SK-MEL-5 (cell line): Measurements from ENCODE around the gene USP5. TPM values are rescaled to one million over a fixed set of nuclear protein-coding genes. Genes with fewer than 3 reads are reported as not detected.
"Not testable (repeated sequence)": the region's sequence is repeated elsewhere in the genome, so short reads cannot be mapped to it uniquely, and the experiment has no call there.

Experiments used
- DNase-seq: peaks from one replicate; pipeline ENCODE4 v3.0.0-alpha.2; 2016; ENCODE audit warnings: low read depth, low spot score
- in situ Hi-C: cut with HindIII; loops from 2 replicates; pipeline ENCODE4 v1.10.0; 2016; ENCODE audit warnings: low sequenced_read_pairs, high pct_unique_total_duplicates, low pct_unique_long_range_greater_than_20kb
- total RNA-seq: library from RNA; depleted of rRNA; stranded (reverse); fragments of >200 nt; shearing (Covaris generic); gene quantifications from 2 replicates; pipeline ENCODE4 v1.2.3, GENCODE V29; 2014

The USP5 gene
- total RNA-seq, 1 experiment from 2014 or later = 92.6 TPM

GRCh38 chr12:6890789-6891645 is 39.1 kb downstream of the USP5 start:
- in situ Hi-C loops = no loop called here

GRCh38 chr12:6891646-6892001 is 39.7 kb downstream of the USP5 start:
- in situ Hi-C loops = no loop called here
- no peak for DNase-seq

More at GRCh38 chr12:6890789-6891645, 39.1 kb downstream of the USP5 start:
- DNase-seq = peak; percentile 95

- DNase-seq, in situ Hi-C loops: not testable (repeated sequence)
Measured at GRCh38 chr12:6892683-6893082, 40.7 kb downstream of the USP5 start.

GRCh38 chr12:6894321-6894720 is 42.4 kb downstream of the USP5 start:
- in situ Hi-C loops = no loop called here
- no peak for DNase-seq

- DNase-seq = no peak
- in situ Hi-C loops = no loop called here
Measured at GRCh38 chr12:6896846-6897435, 45.0 kb downstream of the USP5 start.

- in situ Hi-C loops = no loop called here
- DNase-seq = no peak
Measured at GRCh38 chr12:6899427-6899826, 47.5 kb downstream of the USP5 start.

GRCh38 chr12:6899837-6900519 is 48.0 kb downstream of the USP5 start:
- no peak for DNase-seq
- in situ Hi-C loops = no loop called here

GRCh38 chr12:6902448-6902847 is 50.5 kb downstream of the USP5 start:
- in situ Hi-C loops = no loop called here
- DNase-seq = no peak

- DNase-seq = no peak
- in situ Hi-C loops = no loop called here
Measured at GRCh38 chr12:6903722-6904121, 51.8 kb downstream of the USP5 start.

GRCh38 chr12:6904280-6905276 is 52.6 kb downstream of the USP5 start, which contains the start of gene LRRC23:
LRRC23 (plus strand) TSS chr12:6904822; CDS start chr12:6905634, 812 bp downstream.
- DNase-seq = peak; percentile 95
- in situ Hi-C loops = no loop called here

GRCh38 chr12:6905414-6906040 is 53.6 kb downstream of the USP5 start:
- in situ Hi-C loops = no loop called here
- no peak for DNase-seq

- in situ Hi-C loops = not testable (repeated sequence)
Measured at GRCh38 chr12:6908141-6908540, 56.2 kb downstream of the USP5 start.

GRCh38 chr12:6909421-6910145 is 57.6 kb downstream of the USP5 start:
- no peak for DNase-seq
- in situ Hi-C loops = no loop called here

More at GRCh38 chr12:6908141-6908540, 56.2 kb downstream of the USP5 start:
- DNase-seq = not testable (repeated sequence)

- in situ Hi-C loops = no loop called here
- no peak for DNase-seq
Measured at GRCh38 chr12:6912164-6912935, 60.4 kb downstream of the USP5 start.

GRCh38 chr12:6914246-6914946 is 62.4 kb downstream of the USP5 start, which contains the start of gene ENO2:
ENO2 (plus strand) TSS chr12:6914580; CDS start chr12:6915833, 1,253 bp downstream.
- in situ Hi-C loops = no loop called here
- DNase-seq = no peak
